HepG2 (cell line): ENCODE data around the gene YEATS4. TPM values are rescaled to one million over a fixed set of nuclear protein-coding genes. Genes with fewer than 3 reads are reported as not detected.

Source experiments
- ATF1 ChIP-seq: IDR thresholded peaks from 2 replicates; pipeline ENCODE4 v1.6.1; 2016; ENCODE audit warnings: mild to moderate bottlenecking, control low read depth
- DPF2 ChIP-seq: sonication (generic); formaldehyde crosslinking; IDR thresholded peaks from 2 replicates; pipeline ENCODE4 v1.4.0; 2020; ENCODE audit warnings: mild to moderate bottlenecking, low read depth, missing genetic modification reagents, borderline replicate concordance
- ETV5 ChIP-seq: IDR thresholded peaks from 2 replicates; pipeline ENCODE4 v1.6.1; 2018; ENCODE audit warnings: missing biosample characterization, missing genetic modification reagents, inconsistent platforms, borderline replicate concordance
- FLYWCH1 ChIP-seq: sonication (generic); formaldehyde crosslinking; IDR thresholded peaks from 2 replicates; pipeline ENCODE4 v1.8.1; 2023; ENCODE audit warnings: mild to moderate bottlenecking, missing genetic modification reagents
- GATAD2A ChIP-seq: IDR thresholded peaks from 2 replicates; pipeline ENCODE4 v1.6.1; 2016
- MED1 ChIP-seq: sonication (generic); formaldehyde crosslinking; IDR thresholded peaks from 2 replicates; pipeline ENCODE4 v1.4.0; 2020; ENCODE audit warnings: missing genetic modification reagents
- SP2 ChIP-seq: sonication (generic); formaldehyde crosslinking; IDR thresholded peaks from 2 replicates; pipeline ENCODE4 v1.5.1; 2020; ENCODE audit warnings: mild to moderate bottlenecking, missing genetic modification reagents
- STAT5B ChIP-seq: sonication (generic); formaldehyde crosslinking; IDR thresholded peaks from 2 replicates; pipeline ENCODE4 v1.4.0; 2020; ENCODE audit warnings: missing genetic modification reagents
- TEAD2 ChIP-seq: sonication (generic); formaldehyde crosslinking; IDR thresholded peaks from 2 replicates; pipeline ENCODE4 v1.9.0; 2021; ENCODE audit warnings: missing genetic modification reagents
- ZFP90 ChIP-seq: sonication (generic); formaldehyde crosslinking; IDR thresholded peaks from 2 replicates; pipeline ENCODE4 v1.8.0; 2022; ENCODE audit warnings: missing genetic modification reagents, mild to moderate bottlenecking, inconsistent platforms, borderline replicate concordance
- ZFY ChIP-seq: sonication (generic); formaldehyde crosslinking; IDR thresholded peaks from 2 replicates; pipeline ENCODE4 v1.4.0; 2020; ENCODE audit warnings: missing genetic modification reagents
- ZNF17 ChIP-seq: sonication (generic); formaldehyde crosslinking; IDR thresholded peaks from 2 replicates; pipeline ENCODE4 v1.5.0; 2020; ENCODE audit warnings: mild to moderate bottlenecking, missing genetic modification reagents
- ZNF329 ChIP-seq: sonication (generic); formaldehyde crosslinking; IDR thresholded peaks from 2 replicates; pipeline ENCODE4 v1.9.0; 2021; ENCODE audit warnings: low read depth, mild to moderate bottlenecking, missing genetic modification reagents
- polyA plus RNA-seq, 8 experiments: library from polyadenylated mRNA; depleted of rRNA in 3 of 8; stranded (reverse) in 7 of 8; unstranded in 1 of 8; fragments of >200 nt; fragmentation: Illumina TruSeq in 4 of 8; extraction: Trizol in 4 of 8; gene quantifications; 2 replicates each; pipeline versions ENCODE4 v1.2.1 to v1.2.3, GENCODE V29; 2011 to 2016; ENCODE audit warnings: low read depth in 4 of 8, missing spikeins in 1 of 8, mixed read lengths in 1 of 8; ENCODE audit not compliant: insufficient read depth in 1 of 8
- total RNA-seq, 5 experiments: library from RNA; depleted of rRNA; stranded (reverse); fragments of >200 nt; fragmentation: Illumina TruSeq; extraction: Trizol; gene quantifications; 2 replicates each; pipeline ENCODE4 v1.2.3, GENCODE V29; 2016; ENCODE audit warnings: low read depth in 1 of 5
- TF ChIP-seq, protein P1 (sequence below): IDR thresholded peaks from 2 replicates; pipeline ENCODE4 v1.6.1; 2012; ENCODE audit warnings: inconsistent platforms
- TF ChIP-seq, protein P2 (sequence below): IDR thresholded peaks from 2 replicates; pipeline ENCODE4 v1.6.1; 2016; ENCODE audit warnings: low read depth
- TF ChIP-seq, protein P3 (sequence below): sonication (generic); formaldehyde crosslinking; IDR thresholded peaks from 2 replicates; pipeline ENCODE4 v1.4.0; 2020; ENCODE audit warnings: mild to moderate bottlenecking, missing genetic modification reagents
- TF ChIP-seq, protein P4 (sequence below): sonication (generic); formaldehyde crosslinking; IDR thresholded peaks from 2 replicates; pipeline ENCODE4 v1.4.0; 2020; ENCODE audit warnings: mild to moderate bottlenecking, missing genetic modification reagents
- TF ChIP-seq, protein P5 (sequence below): sonication (generic); formaldehyde crosslinking; IDR thresholded peaks from 2 replicates; pipeline ENCODE4 v1.4.0; 2020; ENCODE audit warnings: missing genetic modification reagents; ENCODE audit errors: not compliant biosample characterization

Gene YEATS4
- total and polyA plus RNA-seq, 2 of the 13 experiments (the other 11 are each of a cell fraction or from before 2014, with no cell fraction given) = 16.8 to 45.0 TPM

DNA sequence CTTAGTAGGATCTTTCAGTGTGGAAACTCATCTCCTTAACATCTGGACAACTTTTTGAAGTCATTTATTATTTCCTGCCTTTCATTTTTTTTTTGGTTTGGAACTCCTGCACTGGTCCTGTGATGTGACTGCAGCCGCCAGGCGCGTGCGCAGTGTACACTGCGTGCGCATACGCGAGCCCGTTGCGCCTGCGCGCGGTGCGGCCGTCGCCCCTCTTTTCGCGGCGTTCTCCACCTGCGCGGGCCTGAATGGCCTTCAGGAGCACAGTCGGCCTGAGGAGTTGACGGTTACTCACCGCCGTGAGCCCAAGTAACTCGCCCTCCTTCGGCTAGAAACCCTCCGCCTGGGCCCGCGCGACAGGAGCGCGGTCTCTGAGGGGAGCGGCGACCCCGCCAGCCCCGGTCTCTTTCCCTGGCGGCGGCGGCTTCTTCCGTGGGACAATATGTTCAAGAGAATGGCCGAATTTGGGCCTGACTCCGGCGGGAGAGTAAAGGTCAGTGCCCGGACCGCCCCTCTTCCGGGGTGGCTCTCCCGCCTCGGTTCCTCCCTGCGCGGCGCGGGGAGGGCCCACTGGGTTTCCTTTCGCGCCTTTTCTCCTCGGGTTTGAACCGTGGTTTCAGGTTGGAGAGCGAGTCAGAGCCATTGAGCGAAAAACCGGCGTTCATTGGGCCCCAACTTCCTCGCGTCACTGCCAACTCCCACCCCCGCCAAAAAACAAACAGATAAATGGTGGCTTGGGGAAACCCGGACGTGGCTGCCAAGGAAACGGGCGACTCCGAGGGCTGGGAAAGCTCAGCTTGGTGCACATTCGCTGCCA lies at the start of gene YEATS4 (continued):
- TF ChIP-seq SP2 (CRISPR knock-in tag) (0 out of 2 replicates have a peak, but pooled peaks have one; percentile 35), TEAD2 (no peak), GATAD2A (no peak; the same call in 1 of the 2 replicates), ATF1 (CRISPR knock-in tag) (peak; percentile 88), ZNF329 (CRISPR knock-in tag) (no peak), ETV5 (CRISPR knock-in tag) (peak; percentile 86), STAT5B (0 out of 2 replicates have a peak, but pooled peaks have one; percentile 39), FLYWCH1 (CRISPR knock-in tag) (peak; percentile 94), ZFP90 (CRISPR knock-in tag) (peak; percentile 87; the same call in 1 of the 2 replicates), ZNF17 (no peak), MED1 (CRISPR knock-in tag) (peak; percentile 5), DPF2 (no peak), ZFY (CRISPR knock-in tag) (peak; percentile 98)
- TF ChIP-seq, protein P1, sequence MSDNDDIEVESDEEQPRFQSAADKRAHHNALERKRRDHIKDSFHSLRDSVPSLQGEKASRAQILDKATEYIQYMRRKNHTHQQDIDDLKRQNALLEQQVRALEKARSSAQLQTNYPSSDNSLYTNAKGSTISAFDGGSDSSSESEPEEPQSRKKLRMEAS = peak; percentile 79
- TF ChIP-seq, protein P2, sequence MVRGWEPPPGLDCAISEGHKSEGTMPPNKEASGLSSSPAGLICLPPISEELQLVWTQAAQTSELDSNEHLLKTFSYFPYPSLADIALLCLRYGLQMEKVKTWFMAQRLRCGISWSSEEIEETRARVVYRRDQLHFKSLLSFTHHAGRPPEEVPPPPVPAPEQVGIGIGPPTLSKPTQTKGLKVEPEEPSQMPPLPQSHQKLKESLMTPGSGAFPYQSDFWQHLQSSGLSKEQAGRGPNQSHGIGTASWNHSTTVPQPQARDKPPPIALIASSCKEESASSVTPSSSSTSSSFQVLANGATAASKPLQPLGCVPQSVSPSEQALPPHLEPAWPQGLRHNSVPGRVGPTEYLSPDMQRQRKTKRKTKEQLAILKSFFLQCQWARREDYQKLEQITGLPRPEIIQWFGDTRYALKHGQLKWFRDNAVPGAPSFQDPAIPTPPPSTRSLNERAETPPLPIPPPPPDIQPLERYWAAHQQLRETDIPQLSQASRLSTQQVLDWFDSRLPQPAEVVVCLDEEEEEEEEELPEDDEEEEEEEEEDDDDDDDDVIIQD (CRISPR knock-in tag) = 0 out of 2 replicates have a peak, but pooled peaks have one; percentile 35
- TF ChIP-seq, protein P3, sequence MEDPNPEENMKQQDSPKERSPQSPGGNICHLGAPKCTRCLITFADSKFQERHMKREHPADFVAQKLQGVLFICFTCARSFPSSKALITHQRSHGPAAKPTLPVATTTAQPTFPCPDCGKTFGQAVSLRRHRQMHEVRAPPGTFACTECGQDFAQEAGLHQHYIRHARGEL (CRISPR knock-in tag) = no peak
- TF ChIP-seq, protein P4, sequence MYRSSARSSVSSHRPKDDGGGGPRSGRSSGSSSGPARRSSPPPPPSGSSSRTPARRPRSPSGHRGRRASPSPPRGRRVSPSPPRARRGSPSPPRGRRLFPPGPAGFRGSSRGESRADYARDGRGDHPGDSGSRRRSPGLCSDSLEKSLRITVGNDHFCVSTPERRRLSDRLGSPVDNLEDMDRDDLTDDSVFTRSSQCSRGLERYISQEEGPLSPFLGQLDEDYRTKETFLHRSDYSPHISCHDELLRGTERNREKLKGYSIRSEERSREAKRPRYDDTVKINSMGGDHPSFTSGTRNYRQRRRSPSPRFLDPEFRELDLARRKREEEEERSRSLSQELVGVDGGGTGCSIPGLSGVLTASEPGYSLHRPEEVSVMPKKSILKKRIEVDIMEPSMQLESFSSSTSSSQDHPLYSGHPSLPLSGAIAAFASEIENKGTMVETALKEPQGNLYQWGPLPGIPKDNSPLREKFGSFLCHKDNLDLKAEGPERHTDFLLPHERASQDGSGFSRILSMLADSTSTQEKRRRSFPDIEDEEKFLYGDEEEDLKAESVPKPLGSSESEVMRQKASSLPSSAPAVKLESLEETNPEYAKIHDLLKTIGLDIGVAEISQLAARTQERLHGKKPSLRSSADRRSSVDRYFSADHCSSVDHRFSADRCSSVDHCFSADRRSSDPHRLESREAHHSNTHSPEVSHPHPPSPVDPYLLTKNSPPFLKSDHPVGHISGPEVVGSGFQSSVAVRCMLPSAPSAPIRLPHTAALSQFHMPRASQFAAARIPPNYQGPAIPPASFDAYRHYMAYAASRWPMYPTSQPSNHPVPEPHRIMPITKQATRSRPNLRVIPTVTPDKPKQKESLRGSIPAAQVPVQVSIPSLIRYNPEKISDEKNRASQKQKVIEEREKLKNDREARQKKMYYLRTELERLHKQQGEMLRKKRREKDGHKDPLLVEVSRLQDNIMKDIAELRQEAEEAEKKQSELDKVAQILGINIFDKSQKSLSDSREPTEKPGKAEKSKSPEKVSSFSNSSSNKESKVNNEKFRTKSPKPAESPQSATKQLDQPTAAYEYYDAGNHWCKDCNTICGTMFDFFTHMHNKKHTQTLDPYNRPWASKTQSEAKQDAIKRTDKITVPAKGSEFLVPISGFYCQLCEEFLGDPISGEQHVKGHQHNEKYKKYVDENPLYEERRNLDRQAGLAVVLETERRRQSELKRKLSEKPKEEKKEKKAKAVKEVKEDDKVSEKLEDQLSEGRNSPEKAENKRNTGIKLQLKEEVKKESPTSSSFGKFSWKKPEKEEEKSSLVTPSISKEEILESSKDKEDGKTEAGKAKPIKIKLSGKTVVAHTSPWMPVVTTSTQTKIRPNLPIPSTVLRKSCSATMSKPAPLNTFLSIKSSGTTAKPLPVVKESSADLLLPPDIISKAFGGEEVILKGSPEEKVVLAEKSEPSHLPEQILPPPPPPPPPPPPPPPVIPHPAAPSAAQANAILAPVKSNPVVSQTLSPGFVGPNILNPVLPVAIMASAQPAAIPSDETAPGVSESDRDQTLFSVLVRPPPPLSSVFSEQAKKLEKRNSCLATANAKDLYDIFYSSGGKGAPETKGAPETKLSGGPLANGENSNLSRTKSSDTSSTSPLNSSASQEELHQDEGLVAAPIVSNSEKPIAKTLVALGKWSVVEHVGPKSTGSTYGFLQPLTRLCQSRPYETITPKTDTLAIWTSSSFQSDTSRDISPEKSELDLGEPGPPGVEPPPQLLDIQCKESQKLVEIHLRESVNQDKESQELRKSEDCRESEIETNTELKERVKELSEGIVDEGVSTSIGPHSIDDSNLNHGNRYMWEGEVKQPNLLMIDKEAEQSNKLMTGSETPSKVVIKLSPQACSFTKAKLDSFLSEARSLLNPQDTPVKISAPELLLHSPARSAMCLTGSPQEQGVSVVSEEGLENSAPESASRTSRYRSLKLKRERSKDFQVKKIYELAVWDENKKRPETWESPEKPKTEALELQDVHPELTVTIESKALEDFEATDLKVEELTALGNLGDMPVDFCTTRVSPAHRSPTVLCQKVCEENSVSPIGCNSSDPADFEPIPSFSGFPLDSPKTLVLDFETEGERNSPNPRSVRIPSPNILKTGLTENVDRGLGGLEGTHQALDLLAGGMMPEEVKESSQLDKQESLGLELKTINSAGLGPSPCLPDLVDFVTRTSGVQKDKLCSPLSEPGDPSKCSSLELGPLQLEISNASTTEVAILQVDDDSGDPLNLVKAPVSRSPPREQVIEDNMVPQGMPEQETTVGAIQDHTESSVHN (CRISPR knock-in tag) = peak; percentile 90; the same call in 1 of the 2 replicates
- TF ChIP-seq, protein P5, sequence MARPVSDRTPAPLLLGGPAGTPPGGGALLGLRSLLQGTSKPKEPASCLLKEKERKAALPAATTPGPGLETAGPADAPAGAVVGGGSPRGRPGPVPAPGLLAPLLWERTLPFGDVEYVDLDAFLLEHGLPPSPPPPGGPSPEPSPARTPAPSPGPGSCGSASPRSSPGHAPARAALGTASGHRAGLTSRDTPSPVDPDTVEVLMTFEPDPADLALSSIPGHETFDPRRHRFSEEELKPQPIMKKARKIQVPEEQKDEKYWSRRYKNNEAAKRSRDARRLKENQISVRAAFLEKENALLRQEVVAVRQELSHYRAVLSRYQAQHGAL (CRISPR knock-in tag) = no peak
